K562 (cell line): ENCODE data around the gene TCEA3. TPM values are rescaled to one million over a fixed set of nuclear protein-coding genes. Genes with fewer than 3 reads are reported as not detected.

ENCODE experiments used
- MLLT1 ChIP-seq, 2 experiments: fragments of 450-650 bp; IDR thresholded peaks; 2 replicates each; pipeline ENCODE4 v1.6.1; 2016
- RBM22 ChIP-seq: fragments of 200-400 bp; formaldehyde crosslinking; IDR thresholded peaks from 2 replicates; pipeline ENCODE4 v1.6.1; 2018; ENCODE audit warnings: low read length, low read depth; ENCODE audit not compliant: poor library complexity, severe bottlenecking
- SREBF2 ChIP-seq: sonication (generic); formaldehyde crosslinking; IDR thresholded peaks from 2 replicates; pipeline ENCODE4 v1.4.0; 2020; ENCODE audit warnings: mild to moderate bottlenecking, missing genetic modification reagents
- TCF7 ChIP-seq: sonication (generic); IDR thresholded peaks from 2 replicates; pipeline ENCODE4 v1.6.1; 2016; ENCODE audit warnings: antibody characterized with exemption, borderline replicate concordance
- ZBTB40 ChIP-seq, 2 experiments: fragments of 450-650 bp in 1 of 2; sonication (generic) in 1 of 2; formaldehyde crosslinking in 1 of 2; IDR thresholded peaks; 2 replicates each; pipeline versions ENCODE4 v1.7.1 to v1.9.0; 2016 to 2022; ENCODE audit warnings: inconsistent platforms in 1 of 2, mild to moderate bottlenecking in 1 of 2, missing genetic modification reagents in 1 of 2
- ZFX ChIP-seq: sonication (generic); formaldehyde crosslinking; IDR thresholded peaks from 2 replicates; pipeline ENCODE4 v1.8.0; 2022; ENCODE audit warnings: mild to moderate bottlenecking, missing genetic modification reagents, moderate library complexity
- ZNF143 ChIP-seq: sonication (generic); formaldehyde crosslinking; IDR thresholded peaks from 2 replicates; pipeline ENCODE4 v1.9.0; 2022; ENCODE audit warnings: mild to moderate bottlenecking, missing genetic modification reagents
- ZNF184 ChIP-seq: sonication (generic); formaldehyde crosslinking; IDR thresholded peaks from 2 replicates; pipeline ENCODE4 v1.5.0; 2020; ENCODE audit warnings: missing genetic modification reagents
- ZNF224 ChIP-seq: sonication (generic); formaldehyde crosslinking; IDR thresholded peaks from 2 replicates; pipeline ENCODE4 v1.8.0; 2022; ENCODE audit warnings: mild to moderate bottlenecking, missing genetic modification reagents
- ZNF232 ChIP-seq: sonication (generic); formaldehyde crosslinking; IDR thresholded peaks from 2 replicates; pipeline ENCODE4 v1.8.0; 2022; ENCODE audit warnings: mild to moderate bottlenecking, missing genetic modification reagents
- polyA plus RNA-seq, 8 experiments: library from polyadenylated mRNA; depleted of rRNA in 4 of 8; stranded (reverse) in 5 of 8; unstranded in 3 of 8; fragments of >200 nt; fragmentation: Nextera tagmentation in 2 of 8; fragmentation: Illumina TruSeq in 1 of 8; extraction: Ambion mirVana in 2 of 8; extraction: Trizol in 1 of 8; gene quantifications; 2 replicates each; pipeline versions ENCODE4 v1.2.1 to v1.2.3, GENCODE V29; 2011 to 2014; ENCODE audit warnings: inconsistent platforms in 1 of 8, missing spikeins in 1 of 8
- total RNA-seq, 7 experiments: library from RNA; depleted of rRNA in 6 of 7; stranded (reverse); fragments of >200 nt in 6 of 7; fragmentation: Illumina TruSeq in 2 of 7; extraction: Trizol in 2 of 7; gene quantifications; 2 replicates each; pipeline versions ENCODE4 v1.2.1 to v1.2.3, GENCODE V29; 2011 to 2021; ENCODE audit warnings: low replicate concordance in 1 of 7
- TF ChIP-seq, protein P1 (sequence below): sonication (generic); formaldehyde crosslinking; IDR thresholded peaks from 2 replicates; pipeline ENCODE4 v1.8.1; 2022; ENCODE audit warnings: missing genetic modification reagents
- TF ChIP-seq, protein P2 (sequence below), 2 experiments: IDR thresholded peaks; 2 replicates each; pipeline ENCODE4 v1.6.1; 2012; ENCODE audit warnings: improper control_type of control experiment in 2 of 2, low read depth in 2 of 2, low read length in 2 of 2, borderline replicate concordance in 1 of 2

The TCEA3 gene
- total and polyA plus RNA-seq, 9 of the 15 experiments (the other 6 are each of a cell fraction or from before 2014, with no cell fraction given), result 0.03 to 0.55 (median 0.36) TPM

DNA sequence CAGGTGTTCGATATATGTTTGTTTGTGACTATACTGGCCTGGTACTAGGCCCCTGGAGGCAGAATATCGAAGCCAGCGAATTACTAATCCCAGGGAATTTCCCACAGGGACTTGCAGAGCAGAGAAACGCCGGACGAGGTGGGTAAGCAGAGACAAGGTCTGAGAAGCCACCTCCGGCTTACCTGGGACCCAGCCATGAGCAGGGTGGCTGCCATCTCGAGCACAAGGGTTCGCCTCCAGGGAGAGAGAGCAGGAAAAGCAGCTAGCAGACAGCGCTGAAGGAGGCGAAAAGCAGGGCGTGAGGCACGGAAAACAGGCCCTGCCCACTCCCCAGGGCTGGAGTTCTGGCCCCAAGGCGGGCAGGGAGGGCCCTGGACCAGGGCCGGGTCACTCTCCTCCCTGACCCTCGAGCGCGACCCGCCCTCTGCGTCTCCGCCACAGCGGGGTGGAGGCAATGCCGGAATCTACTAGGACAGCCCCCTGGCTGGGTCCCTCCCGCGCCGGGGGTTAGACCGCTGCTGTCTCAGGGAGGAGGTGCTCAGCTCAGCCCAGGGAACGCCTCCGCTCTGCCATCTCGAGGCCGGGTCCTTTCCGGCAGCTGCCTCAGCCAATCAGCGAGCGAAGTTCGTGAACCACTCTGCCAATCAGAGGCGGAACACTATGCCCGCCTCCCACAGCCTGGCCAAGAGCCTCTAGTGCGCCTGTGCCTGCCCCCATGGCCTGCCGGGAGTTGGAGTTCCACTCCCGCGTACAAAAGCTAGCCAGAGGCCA is 56.6 kb downstream of the TCEA3 start (continued):
- TF ChIP-seq, protein P1, sequence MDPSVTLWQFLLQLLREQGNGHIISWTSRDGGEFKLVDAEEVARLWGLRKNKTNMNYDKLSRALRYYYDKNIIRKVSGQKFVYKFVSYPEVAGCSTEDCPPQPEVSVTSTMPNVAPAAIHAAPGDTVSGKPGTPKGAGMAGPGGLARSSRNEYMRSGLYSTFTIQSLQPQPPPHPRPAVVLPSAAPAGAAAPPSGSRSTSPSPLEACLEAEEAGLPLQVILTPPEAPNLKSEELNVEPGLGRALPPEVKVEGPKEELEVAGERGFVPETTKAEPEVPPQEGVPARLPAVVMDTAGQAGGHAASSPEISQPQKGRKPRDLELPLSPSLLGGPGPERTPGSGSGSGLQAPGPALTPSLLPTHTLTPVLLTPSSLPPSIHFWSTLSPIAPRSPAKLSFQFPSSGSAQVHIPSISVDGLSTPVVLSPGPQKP, result no peak
- no peak for TF ChIP-seq ZNF184
- TF ChIP-seq, protein P2, sequence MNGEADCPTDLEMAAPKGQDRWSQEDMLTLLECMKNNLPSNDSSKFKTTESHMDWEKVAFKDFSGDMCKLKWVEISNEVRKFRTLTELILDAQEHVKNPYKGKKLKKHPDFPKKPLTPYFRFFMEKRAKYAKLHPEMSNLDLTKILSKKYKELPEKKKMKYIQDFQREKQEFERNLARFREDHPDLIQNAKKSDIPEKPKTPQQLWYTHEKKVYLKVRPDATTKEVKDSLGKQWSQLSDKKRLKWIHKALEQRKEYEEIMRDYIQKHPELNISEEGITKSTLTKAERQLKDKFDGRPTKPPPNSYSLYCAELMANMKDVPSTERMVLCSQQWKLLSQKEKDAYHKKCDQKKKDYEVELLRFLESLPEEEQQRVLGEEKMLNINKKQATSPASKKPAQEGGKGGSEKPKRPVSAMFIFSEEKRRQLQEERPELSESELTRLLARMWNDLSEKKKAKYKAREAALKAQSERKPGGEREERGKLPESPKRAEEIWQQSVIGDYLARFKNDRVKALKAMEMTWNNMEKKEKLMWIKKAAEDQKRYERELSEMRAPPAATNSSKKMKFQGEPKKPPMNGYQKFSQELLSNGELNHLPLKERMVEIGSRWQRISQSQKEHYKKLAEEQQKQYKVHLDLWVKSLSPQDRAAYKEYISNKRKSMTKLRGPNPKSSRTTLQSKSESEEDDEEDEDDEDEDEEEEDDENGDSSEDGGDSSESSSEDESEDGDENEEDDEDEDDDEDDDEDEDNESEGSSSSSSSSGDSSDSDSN (IDR thresholded peaks at IDR 0.05; ENCODE audit: borderline replicate concordance in 1 of 2, low read depth in 2 of 2, low read length in 2 of 2), result peak; percentile 33 to 76; a peak in 1 of 4 replicates
- TF ChIP-seq ZNF143 (CRISPR knock-in tag), result peak; percentile 86; the same call in 1 of the 2 replicates
- no peak for TF ChIP-seq SREBF2
- TF ChIP-seq RBM22, result no peak
- peak in 1 of 2 experiments; percentile 47; a peak in 2 of 4 replicates for TF ChIP-seq MLLT1 (IDR thresholded peaks at IDR 0.05)
- TF ChIP-seq ZBTB40 (IDR thresholded peaks at IDR 0.05), result peak; percentile 73; the same call in 1 of the 2 replicates
- TF ChIP-seq ZBTB40 (CRISPR knock-in tag; IDR thresholded peaks at IDR 0.05), result no peak
- TF ChIP-seq TCF7, result no peak
- no peak; the same call in 1 of the 2 replicates for TF ChIP-seq ZNF232
- 0 out of 2 replicates have a peak, but pooled peaks have one; percentile 28 for TF ChIP-seq ZNF224
- peak; percentile 66; the same call in 1 of the 2 replicates for TF ChIP-seq ZFX
